CD4-positive, alpha-beta T cell treated with Interleukin-15 for 1 hour (primary cell): ENCODE measurements around the gene MORN5.
A peak's percentile ranks its signal among the peaks of the same experiment; 100 is the strongest.
"Not testable (repeated sequence)": the region's sequence is repeated elsewhere in the genome, so short reads cannot be mapped to it uniquely, and the experiment has no call there.

ENCODE experiments used
- DNase-seq: peaks from one replicate; pipeline ENCODE4 v3.0.0-alpha.2; 2020

MORN5 gene

GRCh38 chr9:122159026-122159924 is at the start of gene MORN5, which contains the start of gene NDUFA8:
TSS of gene MORN5 (plus strand) at chr9:122159908. CDS start at chr9:122159973, 65 bp downstream.
TSS of gene NDUFA8 (minus strand) at chr9:122159779. CDS start at chr9:122159677, 102 bp downstream.
- peak; percentile 97 for DNase-seq

GRCh38 chr9:122110100-122110833 is 49.4 kb upstream of the MORN5 start:
- no peak for DNase-seq

DNA sequence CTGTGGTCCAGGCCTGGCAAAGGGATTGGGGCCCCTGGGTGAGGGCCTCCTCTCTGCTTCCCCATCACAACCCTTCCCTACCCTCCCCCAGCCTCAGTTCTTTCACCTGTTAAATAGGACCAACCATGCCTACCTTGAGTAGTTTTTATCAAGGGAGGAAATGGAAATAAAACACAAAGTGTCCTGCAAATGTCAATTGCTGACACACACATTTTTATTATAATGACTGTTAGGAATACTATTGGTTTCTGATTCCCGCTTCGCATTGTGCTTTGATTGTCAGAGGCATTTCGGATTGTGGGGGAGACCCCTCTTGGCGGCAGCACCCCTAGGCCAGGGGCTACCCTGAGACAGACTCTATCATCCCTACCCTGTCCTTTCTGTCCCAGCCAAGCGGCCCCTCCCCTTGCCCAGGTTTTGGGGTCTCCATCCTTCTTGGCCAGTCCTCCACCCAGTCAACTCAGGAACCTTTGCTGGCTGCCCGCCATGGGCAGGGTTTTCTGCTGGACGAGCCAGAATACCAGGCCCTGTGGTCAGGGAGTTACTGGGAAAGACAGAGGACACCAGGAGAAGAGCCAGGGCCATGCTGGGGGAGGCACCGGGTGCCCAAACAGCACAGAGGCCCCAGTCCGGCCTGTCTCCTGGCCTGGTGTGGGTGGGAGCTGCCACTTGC is 48.2 kb upstream of the MORN5 start:
- DNase-seq: no peak

GRCh38 chr9:122112238-122112637 is 47.5 kb upstream of the MORN5 start:
- no peak for DNase-seq

- no peak for DNase-seq
These were observed 46.1 kb upstream of the MORN5 start for GRCh38 chr9:122113574-122113973.

GRCh38 chr9:122115176-122116035 is 44.3 kb upstream of the MORN5 start:
- no peak for DNase-seq

DNA sequence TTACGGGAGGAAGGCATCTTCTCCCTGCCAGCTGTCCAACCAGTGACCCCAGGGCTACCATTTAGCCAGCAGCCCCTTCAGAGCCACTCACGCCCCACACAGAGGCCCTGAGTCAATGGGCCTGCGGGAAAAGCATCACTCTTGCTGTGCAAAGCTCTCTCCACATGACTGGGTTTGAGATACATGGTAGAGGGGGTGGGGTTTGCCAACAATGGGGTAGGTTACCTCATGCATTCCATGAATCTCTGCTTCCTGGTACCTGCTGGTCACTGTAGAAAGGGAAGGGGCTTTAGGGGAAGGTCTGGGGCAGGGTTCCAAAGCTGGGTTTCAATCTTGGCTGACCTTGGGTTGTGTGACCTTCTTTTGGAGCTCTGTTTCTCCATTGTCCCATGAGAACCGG is 43.7 kb upstream of the MORN5 start:
- DNase-seq: no peak

DNA sequence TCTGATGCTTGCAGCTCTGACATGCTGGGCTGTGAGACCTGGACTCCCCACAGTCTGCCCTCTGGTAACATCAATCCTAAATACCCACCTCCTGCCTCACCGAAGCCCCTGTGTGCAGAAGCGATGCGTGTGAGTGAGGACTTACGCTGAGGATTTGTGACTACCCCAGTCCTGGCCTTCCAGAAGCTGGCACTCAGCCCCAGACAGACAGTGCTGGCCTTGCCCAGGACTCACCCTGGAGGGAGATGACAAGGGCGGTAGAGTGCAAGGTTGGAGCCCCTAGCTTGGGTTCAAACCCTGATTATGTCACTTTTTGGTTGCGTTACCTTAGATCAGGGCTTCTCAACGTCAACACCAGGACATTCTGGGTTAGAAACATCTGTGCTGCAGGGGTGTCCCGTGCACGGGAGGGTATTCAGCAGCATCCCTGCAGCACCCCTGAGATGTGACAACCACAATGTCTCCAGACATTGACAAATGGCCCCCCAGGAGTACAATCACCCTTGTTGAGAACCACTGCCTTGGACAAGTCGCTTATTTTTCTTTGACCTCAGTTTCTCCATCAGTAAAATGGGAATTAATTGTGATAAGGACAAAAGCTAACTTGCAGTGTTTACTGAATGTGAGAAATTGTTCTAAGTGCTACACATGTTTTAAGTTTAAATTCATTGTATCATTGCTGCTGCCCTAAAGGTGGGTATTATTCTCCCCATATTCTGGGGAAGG is 43.1 kb upstream of the MORN5 start:
- DNase-seq: no peak

GRCh38 chr9:122117241-122117640 is 42.5 kb upstream of the MORN5 start:
- not testable (repeated sequence) for DNase-seq

- DNase-seq: no peak
These were observed 41.2 kb upstream of the MORN5 start for GRCh38 chr9:122118343-122119165.

DNA sequence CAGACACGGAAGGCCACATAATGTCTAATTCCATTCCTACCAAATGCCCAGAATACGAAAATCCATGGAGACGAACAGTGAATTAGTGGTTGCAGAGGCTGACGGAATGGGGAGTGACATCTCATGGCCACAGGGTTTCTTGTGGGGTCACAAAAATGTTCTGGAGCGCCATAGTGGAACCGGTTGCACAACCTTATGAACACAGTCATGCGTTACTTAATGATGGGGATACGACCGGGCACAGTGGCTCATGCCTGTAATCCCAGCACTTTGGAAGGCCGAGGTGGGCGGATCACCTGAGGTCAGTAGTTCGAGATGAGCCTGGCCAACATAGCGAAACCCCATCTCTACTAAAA is 40.6 kb upstream of the MORN5 start:
- DNase-seq: no peak

DNA sequence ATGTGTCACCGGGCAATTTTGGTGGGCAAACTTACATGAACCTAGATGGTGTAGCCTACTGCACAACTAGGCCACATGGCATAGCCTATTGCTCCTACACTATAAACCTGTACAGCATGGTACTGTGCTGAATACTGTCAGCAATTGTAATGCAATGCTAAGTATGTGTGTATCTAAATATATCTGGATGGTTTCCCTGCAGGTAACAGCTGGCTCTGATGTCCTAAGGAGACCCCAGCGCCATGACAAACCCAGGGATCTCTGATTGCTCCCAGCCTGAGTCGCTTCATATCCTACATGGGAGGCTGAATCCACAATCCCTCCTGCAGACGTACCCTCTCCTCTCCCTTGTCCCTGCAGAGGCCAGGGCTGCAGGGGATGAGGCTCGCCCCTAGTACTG is 40.0 kb upstream of the MORN5 start:
- no peak for DNase-seq

- DNase-seq: no peak
These were observed 39.2 kb upstream of the MORN5 start for GRCh38 chr9:122120316-122121071.

- no peak for DNase-seq
These were observed 38.3 kb upstream of the MORN5 start for GRCh38 chr9:122121391-122121790.

DNA sequence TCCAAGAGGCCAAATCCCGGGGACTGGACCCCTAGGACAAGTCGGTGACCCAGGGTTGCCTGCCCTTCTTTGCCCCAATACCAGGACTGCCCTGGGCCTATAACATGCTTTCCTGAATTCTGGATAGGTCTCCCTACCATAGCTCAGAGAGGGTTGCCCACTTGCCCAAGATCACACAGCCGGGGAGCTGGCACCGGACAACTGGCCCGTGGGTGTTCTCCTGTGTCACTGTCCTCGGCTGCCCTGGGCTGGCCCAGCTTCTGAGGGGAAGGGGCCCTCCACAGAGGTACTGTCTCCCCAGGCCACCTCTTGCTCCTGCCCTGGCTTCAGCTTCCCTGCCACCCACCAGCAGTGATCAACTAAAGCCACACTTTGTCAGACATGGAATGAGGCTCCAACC is 37.8 kb upstream of the MORN5 start:
- DNase-seq: no peak

DNA sequence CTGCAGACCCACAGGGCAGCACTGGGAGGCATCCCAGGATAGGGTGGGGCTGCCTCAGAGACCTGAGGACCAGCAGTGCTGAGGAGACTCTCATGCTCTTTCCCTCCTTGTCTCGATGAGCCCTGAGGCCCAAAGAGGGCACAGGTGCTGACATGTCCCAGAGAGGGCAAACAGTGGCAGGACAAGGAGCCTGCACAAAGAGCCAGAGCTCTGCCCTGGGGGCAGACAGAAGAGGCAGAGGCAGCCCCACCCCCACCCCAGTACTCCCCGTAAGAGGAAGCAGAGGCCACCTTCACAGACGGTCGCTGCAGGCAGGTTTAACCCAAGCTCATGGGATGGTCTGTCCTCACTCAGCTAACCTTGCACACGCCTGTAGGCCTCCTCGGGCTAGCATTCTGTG is 37.2 kb upstream of the MORN5 start:
- no peak for DNase-seq

- DNase-seq: peak; percentile 51
These were observed 36.6 kb upstream of the MORN5 start for GRCh38 chr9:122122903-122123632.

DNA sequence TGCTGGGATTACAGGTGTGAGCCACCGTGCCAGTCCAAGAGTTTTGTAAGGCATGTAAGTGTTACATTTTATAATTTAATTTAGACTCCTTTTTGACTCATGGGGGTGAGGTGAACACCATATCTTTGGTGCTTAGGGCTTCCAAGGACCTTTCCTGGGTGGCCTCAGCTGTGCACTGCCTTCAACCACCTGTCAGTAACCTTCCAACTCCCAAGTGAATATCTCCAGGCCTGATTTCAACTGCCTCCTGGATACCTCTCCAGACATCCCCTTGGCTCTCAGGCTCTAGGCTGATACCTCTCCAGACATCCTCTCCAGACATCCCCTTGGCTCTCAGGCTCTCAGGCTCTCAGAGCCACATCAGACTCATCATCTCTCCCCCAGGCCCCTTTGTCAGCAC is 35.7 kb upstream of the MORN5 start:
- no peak for DNase-seq

DNA sequence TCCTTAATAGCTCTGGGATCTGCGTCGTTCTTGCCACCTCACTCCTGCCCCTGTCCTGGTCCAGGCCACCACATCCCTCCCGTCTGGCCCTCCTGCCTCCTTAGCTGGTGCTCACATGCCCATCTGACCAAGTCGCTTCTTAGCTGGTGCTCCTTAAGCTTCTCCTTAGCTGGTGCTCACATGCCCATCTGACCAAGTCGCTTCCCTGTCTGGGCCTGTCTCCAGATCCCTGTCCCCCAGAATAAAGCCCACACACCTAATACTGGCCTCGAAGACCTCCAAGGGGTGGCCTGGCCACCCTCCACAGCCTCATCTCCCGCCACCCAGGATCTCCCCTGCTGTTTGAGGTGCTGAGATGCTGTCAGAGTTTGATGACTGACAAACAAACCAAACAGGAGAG is 35.2 kb upstream of the MORN5 start:
- no peak for DNase-seq

GRCh38 chr9:122125158-122125508 is 34.6 kb upstream of the MORN5 start:
- peak; percentile 71 for DNase-seq
